ENCODE measurements around the gene CLDN22. TPM values are rescaled to one million over a fixed set of nuclear protein-coding genes. Genes with fewer than 3 reads are reported as not detected.

The CLDN22 gene
- not detected for total RNA-seq

DNA sequence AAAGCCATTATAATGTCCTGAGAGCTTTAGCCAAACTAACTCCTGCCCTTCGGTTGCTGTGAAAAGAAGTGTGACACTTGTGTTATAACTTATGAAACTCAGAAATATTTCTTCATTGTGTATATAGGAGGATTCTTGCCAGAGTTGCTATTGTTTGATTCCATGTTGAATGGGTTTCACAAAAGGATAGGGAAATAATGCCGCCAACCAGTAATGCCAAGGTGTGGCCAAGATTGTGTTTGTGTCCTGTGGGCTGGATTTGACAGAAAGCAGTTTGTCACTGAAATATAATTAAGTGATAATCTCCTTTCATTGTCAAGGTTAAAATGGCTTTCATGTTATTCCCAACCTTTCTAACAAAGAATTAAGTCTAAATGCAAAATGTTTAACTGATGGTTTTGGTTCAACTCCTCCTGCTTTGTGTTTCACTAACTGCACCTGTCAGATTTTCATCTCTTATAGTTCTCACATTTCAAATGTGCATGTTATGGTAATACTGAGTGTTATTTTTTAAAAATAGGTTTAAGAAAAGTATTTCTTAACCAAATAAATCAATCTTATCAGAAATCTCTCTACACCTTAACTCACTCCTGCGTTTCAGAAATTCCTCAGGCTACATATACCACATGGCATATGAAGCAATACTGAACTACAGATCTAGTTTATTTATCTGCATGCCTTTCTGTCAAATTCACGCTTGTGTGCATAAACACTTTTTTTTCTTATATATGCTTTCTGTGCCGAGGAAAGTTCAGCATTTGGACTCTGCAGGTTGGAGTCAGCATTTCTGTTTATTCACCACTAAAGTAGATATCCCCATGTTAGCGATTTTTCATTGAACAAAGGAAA is at the start of gene CLDN22:
Gene CLDN22 (minus strand): TSS at position 66 of the 849 bp plus-strand sequence. CDS start 58 bp downstream, at position 8.
- no peak for DNase-seq (ENCODE audit: low read depth in 2 of 3, low spot score in 2 of 3)

DNA sequence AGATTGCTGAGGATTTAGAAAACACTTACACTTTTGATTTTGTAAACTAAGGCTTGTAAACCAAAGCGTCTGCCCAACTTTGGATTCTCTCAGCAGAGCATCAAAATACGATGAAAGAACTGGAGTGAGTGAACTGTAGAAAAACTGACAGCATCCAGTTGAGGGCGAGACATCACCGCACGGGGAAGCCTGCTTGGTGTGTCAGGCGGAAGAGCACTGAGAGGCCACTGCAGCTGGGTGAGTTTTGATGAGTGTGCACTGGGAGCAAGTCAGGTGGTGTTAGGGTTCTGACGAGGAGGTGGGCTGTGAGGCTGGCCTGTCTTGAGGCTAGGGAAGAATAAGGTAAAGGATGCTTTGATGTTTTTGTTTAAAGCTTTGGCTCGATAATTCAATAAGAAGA is 49.0 kb upstream of the CLDN22 start:
- DNase-seq (ENCODE audit: low read depth in 2 of 3, low spot score in 2 of 3), result no peak

DNA sequence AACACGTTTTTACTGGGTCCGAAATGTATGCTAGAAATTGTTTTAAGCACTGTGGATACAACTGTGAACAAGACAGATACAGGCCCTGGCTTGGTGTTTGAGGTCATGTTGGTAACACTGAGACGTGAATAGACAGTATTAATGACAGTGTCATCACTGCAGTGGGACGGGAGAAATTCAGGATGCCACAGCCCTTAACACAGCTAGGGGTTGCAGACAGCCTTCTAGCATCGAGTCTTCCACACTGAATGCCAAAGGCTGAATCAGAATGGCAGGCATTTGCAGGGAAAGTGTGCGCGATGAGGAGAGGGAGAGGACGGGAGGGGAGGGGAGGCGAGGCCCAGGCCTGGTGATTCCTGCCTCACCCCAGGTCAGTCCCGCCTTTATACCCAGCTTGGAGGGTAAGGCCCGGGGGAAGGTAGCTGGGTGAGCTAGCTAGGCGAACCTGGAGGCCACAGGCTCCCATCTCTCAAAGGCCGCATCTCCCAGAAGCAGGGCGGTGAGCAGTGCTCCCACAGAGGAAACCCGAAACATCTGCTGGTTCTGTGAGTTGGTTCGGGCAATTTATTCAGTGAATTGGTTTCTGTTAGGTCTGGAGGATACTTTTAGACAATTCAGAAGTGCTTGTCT is 46.2 kb upstream of the CLDN22 start:
- no peak for DNase-seq (ENCODE audit: low read depth in 2 of 3, low spot score in 2 of 3)

DNA sequence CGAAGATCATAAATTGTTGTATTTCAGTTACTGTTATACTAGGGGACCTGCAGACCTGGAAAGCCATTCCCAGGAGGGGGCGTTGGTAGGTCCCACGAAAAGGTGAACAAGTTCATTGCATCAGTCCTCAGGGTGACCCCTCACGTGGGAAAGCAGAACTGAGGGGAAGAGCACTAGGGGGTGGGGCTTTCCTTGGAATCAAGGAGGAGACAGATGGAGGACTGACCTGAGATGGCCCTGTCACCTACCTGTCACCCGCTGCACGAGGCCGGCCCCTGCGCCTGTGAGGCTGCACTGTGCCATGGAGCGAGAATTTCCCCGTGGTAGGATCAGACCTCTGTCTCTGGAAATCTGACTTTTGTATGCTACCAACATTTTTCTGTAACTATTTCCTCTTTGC is 43.9 kb upstream of the CLDN22 start:
- DNase-seq (ENCODE audit: low read depth in 2 of 3, low spot score in 2 of 3), result no peak

DNA sequence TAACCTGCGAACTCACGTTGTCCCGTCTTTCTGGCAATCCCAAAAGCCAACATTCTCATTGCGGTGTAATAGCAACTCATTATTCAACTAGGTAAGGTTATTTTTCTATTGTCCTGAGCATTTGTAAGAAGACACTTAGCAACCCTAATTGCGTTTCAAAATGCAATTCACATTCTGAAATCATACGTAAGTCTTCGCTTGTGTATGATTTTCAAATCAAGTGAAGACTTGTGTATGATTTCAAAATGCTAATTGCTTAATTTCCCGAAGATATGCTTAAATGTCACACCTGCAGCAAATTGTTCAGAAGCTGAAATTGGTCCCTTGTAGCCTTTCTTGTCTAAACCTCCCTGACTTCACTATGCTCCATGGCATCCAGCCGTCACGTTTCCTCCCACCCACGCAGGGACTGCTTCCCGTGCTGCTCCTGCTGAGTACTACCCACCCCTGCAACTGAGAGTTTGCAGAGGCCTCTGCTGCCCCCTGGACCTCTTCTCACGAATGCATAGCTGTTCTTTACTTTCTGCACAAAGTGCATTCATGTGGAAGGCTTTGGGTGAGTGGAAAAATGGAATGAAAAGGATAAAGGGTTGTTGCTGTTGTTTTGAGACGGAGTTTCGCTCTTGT is 43.0 kb upstream of the CLDN22 start:
- DNase-seq (ENCODE audit: low read depth in 2 of 3, low spot score in 2 of 3), result no peak

DNA sequence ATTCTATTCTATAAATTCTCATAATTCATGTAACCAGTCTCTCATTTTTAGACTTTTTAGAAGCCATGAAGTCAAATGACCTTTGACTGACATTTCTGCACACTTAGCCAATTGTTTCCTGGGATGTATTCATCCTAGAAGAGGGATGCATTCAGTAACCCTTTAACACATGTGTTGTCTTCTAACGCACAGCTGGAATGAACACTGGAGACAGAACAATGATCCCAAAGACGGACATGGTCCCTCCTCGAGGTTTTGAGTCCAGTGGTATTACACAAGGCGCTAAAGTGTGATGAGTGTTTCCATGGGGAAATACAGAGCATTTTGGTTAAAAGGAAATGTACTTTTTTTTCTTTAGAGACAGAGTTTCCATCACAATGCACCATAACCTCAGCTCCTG is 42.0 kb upstream of the CLDN22 start:
- DNase-seq (ENCODE audit: low read depth in 2 of 3, low spot score in 2 of 3), result no peak

DNA sequence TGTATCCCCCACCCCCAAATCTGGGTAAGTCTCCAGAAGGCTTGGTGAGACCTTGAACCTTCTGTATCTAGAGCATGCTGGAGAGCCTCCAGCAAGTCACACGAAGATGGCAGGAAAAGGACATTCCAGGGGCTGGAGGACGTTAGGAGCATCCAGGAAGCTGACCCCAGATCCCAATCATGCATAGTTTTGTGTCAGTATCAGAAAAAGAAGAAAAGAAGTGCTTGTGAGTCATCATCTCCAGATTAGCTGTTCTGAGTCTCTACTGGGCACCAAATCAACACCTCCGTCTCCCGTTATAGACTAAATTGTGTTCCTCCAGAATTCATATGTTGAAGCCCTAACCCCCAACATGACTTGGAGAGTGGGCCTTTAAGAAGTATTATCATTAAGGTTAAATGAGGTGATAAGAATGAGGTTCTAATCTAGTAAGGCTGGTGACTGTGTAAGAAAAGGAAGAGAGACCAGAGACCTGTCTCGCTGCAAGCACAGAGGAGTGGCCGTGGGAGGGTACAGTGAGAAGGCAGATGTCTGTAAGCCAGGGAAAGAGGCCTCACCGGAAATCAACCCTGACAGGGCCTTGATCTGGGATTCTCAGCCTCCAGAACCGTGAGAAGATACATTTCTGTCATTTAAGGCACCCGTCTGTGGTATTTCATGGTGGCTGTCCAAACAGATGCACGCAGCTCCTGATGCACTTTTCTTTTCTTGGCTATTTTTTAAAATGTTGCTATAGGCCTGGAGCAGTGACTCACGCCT is 40.3 kb upstream of the CLDN22 start:
- no peak for DNase-seq (ENCODE audit: low read depth in 2 of 3, low spot score in 2 of 3)

DNA sequence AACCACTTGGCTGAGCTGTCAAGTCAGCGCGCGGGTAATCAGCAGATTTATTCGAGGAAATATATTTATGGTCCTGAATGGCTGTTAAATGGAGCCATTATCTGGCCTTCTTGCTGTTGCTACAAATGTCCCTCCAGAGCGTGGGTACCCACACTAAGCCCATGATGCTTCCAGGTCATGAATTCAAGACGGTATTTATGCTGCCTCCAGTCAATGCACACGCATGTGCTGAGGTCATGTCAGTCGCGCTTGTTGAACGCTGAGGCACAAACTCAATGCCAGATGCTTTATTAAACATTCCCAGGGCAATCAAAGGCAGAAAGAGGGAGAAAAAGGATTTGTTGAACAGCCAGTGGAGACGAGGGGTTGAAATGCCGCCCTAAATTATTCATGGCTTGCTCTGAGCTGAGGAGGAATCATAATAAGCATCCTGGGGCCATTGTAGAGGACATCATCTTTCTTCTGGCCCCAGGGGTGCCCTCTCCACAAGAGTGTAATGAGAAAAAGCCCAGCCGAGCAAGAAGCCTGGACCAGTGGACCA is 38.2 kb upstream of the CLDN22 start:
- no peak for DNase-seq (ENCODE audit: low read depth in 2 of 3, low spot score in 2 of 3)

DNA sequence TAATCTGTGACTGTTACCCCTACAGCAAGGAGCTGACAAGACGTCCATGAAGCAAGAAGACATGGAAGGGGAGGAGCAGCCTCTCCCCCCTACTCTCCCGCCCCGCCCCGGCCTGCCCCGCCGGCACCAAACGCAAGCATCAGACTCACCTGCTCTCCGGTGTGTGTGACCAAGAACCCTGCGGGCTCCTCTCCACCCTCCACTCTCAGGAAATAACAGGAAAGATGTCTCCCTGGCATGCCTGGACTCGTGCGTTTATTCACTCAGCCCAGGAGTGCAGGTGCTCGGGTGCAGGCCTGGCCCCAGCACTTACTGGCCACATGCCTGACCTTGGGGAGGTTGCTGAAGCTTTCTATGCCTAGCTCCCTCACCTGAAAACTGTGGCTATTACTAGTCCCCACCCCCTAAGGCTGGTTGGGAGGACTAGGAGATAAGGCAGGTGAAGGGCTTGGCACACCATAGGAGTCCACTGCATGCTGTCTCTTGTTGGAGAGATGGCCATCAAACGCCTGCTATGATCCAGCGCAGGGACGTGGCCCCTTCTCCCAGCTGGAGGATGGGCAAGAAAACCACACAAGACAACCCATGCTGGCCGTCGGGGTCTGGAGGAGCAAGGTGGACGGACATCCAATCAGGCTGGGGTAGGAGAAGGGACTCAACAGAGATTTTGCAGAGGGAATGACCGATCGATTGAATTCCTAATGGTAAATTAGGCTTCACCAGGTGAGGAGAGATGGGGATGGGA is 37.0 kb upstream of the CLDN22 start:
- no peak for DNase-seq (ENCODE audit: low read depth in 2 of 3, low spot score in 2 of 3)

DNA sequence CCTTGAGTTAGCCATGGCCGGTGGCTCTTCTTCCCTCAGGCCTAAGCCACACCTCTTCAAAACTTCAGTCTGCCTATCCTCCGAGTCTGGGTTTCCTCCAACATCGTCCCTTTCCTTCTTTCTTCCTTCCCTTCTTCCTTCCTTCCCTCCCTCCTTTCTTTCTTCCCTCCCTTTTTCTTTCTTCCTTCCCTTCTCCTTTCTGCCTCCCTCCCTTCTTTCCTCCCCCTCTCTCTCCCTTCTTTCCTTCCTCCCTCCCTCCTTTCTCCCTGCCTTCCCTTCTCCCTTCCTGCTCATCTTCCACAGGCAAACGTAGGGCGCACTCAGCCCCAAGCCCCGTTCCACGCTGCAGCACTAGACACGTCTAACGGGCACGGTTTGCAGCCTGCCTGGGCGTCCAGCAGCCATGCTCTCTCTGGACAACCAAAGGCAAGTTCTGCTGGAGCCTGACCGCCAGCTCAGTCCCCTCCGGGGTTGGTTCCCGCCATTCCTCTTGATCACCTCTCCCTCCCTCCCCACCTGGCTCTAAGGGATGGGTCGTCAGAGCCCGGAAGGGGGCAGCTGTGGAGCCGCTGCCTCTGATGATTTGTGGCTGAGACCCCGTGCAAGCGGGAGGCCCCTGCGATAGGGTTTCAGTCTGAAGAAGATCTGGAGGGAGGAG is 36.2 kb upstream of the CLDN22 start:
- no peak for DNase-seq (ENCODE audit: low read depth in 2 of 3, low spot score in 2 of 3)

DNA sequence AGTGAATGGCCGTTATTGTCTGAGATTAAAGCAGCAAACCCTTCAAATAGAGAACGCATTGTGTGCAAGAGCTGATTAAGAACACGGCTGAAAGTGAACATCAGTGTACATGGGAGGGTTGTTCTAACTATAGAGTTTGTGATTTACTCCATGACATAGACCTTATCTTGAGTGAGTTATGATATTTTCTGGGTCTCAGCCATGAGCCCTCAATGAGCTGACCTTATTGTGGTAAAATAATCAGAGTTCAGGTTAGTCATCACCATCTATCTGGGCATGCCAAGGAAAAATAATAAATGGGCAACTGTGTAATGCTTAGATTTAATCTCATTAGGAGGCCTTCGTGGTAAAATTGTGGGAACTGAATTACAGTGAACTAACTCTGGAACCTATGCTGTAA is 35.3 kb upstream of the CLDN22 start:
- DNase-seq (ENCODE audit: low read depth in 2 of 3, low spot score in 2 of 3), result no peak

DNA sequence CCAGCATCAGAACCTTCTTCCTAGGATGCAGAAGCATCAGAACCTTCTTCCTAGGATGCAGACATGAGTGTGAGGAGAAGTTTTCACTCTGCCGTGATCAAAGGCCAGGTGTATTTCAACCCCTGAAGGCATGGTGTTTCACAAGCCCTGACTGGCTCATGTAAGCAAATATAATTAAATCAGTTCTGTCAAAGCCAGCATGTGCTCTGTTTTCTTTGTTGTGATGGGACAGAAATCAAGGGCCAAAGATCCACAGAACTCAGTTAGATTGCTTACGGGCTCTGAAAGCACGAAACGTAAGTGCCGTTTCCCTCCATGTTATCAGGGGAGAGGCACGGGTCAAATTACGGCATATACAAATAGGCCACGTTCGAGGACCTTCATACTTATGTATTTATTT is 34.1 kb upstream of the CLDN22 start:
- DNase-seq (ENCODE audit: low read depth in 2 of 3, low spot score in 2 of 3), result no peak

DNA sequence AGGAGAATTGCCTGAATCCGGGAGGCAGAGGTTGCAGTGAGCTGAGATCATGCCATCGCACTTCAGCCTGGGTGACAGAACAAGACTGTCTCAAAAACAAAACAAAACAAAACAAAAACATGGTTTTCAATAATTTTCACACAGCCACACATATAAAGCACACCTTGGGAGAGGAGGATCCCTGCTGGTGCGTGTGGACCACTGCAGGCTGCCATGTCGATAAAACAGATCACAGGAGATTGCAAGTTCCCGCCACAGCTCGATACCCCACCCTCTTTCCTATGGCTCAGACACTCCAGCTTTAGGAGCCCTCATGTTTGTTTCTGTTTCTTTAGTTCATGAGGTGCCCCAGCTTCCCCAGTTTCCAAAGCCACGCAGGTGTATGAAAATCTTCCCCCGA is 33.5 kb upstream of the CLDN22 start:
- no peak for DNase-seq (ENCODE audit: low read depth in 2 of 3, low spot score in 2 of 3)

DNA sequence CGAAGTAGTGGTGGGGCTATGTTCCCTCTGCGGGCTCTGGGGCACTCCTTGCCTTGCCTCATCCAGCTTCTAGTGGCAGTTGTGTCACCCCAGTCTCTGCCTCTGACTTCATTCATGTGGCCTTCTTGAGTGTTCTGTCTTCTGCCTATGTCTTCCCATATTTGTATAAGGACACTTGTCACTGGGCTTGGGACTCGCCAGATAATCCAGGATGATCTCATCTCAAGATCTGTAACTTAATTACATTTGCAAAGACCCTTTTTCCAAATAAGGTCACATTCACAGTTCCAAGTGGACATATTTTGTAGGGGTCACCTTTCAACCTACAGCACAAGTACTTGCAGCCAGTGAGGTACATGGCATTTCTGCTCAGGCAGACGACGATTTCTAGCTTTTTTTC is 32.5 kb upstream of the CLDN22 start:
- DNase-seq (ENCODE audit: low read depth in 2 of 3, low spot score in 2 of 3), result no peak

DNA sequence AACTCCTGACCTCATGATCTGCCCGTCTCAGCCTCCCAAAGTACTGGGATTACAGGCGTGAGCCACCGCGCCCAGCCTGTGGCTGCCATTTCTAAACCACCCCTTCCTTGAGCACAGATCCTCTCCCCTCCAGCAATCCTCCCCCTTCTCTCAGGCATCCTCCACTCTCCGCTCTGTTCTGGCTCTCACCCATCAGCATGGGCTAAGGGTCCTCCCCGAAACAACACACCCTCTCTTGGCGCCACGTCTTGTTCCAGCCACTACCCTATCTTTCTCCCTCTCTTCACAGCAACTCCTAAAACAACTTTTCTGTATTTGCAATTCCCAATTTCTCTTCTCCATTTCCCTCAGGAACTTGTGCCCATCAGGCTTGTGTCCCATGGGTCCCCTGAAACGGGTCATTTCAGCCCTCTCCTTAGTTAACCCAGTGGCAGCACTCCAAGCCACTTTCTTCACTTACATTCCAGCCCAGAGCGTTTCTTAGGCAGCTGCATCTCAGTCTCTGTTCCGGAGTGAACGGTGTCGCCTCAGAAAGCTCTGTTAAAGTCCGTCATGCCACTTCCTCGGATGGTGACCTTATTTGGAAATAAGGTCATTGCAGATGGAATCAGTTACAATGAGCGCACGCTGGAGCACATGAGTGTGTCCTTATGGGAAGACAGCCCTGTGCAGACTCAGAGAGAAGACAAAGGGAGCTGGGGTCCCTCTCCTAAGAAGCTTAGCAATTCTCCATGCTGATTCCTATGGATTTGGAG is 30.4 kb upstream of the CLDN22 start:
- no peak for DNase-seq (ENCODE audit: low read depth in 2 of 3, low spot score in 2 of 3)

DNA sequence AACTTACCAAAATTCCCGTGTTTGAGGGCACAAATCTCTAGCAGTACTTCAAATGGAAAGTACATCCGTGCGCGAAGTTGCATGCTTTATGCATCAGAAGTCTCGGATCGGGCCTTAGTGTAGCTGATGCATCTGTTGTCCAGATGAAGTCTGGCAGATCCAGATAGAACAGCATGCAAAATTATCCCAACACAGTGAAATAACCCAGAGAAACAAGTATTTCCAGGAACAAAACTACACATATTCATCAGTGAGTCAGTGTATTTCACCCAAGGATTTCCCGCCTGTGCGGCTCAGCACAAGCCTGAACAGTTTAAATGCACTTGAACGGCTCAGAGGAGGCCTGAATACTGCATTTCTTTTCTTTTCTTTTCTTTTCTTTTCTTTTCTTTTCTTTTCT is 29.6 kb upstream of the CLDN22 start:
- no peak for DNase-seq (ENCODE audit: low read depth in 2 of 3, low spot score in 2 of 3)

DNA sequence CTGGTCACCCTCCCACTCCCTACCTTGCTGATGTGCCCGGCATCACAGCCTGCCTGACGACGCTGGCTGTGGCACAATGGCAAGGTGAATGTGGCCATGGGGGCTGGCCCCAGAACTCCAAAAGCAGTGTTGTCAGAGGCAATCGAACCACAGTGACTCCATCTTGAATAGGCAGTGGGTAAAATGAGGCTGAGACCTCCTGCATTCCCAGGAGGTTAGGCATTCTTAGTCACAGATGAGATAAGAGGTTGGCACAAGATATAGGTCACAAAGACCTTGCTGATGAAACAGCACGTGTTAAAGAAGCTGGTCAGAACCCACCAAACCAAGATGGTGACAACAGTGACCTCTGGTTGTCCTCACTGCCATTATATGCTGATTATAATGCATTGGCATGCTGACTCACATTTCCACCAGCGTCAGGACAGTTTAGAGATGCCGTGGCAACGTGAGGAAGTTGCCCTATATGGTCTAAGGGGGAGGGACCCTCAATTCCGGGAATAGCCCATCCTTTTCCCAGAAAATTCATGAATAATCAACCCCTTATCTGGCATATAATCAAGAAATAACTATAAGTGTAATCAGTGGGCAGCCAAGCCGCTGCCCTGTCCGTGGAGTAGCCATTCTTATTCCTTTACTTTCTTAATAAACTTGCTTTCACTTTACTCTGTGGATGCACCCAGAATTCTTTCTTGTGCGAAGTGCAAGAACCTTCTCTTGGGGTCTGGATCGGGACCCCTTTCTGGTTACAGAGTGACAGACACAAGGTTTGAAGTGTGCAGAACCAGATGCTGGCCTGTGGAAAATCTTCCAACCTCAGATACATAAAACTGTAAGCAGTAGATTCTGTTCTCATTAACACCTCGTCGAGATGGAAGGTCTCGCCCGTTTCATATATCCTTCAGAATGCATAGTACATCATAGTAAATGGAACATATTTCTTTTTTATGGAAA is 28.9 kb upstream of the CLDN22 start:
- DNase-seq (ENCODE audit: low read depth in 2 of 3, low spot score in 2 of 3), result peak in 2 of 3 donors; percentile 15 to 49

DNA sequence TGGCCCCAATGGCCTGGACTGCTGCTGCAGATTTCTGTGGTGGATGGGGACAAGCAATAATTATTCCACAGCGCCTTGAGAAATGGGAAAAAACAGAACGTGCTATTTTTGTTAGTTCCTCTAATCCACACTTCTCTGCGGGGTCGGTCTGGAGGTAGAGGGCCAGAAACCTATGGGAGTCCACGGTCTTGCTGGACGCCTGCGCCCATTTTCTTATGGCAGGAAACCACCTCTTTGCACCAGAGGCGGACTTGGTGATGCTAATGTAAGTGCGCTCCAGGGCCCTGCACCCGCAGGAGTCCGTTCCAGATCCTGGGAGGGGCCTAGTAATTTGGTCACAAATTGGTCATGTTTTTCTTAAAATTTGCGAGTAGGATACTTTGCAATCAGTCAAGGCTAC is 28.1 kb upstream of the CLDN22 start:
- no peak for DNase-seq (ENCODE audit: low read depth in 2 of 3, low spot score in 2 of 3)

Measured in hematopoietic multipotent progenitor cell (in vitro differentiated cells).